PC-3 (cell line): ENCODE measurements around the gene GRIA1. TPM values are rescaled to one million over a fixed set of nuclear protein-coding genes. Genes with fewer than 3 reads are reported as not detected.

Experiments used
- ATAC-seq: fragments of 200-7000 bp; cut with Tn5 transposase; 2 replicates; pipeline ENCODE4 v1.9.1; 2020; ENCODE audit warnings: mild to moderate bottlenecking, moderate library complexity
- BruUV-seq: library from RNA; stranded (reverse); fragments of 400-500 nt; replicated peaks from 2 replicates; lab custom pipeline; 2021; lab: Mats Ljungman, UMichigan
- CTCF ChIA-PET: fragments of 300-600 bp; sonication (Branson Sonifier 250); formaldehyde crosslinking; loops from one replicate; lab custom pipeline; 2022; ENCODE audit warnings: antibody characterized with exemption; lab: Charles Lee
- POLR2A ChIA-PET: fragments of 300-600 bp; sonication (Branson Sonifier 250); formaldehyde crosslinking; loops from one replicate; lab custom pipeline; 2022; ENCODE audit warnings: antibody characterized with exemption; ENCODE audit not compliant: unreplicated experiment; lab: Charles Lee
- DNase-seq: peaks from one replicate; pipeline ENCODE4 v3.0.0-alpha.2; 2015
- H2AFZ ChIP-seq: fragments of 300-600 bp; sonication (generic); 2 replicates; pipeline ENCODE4 v1.6.0; 2016; ENCODE audit warnings: antibody characterized with exemption, low read length
- H3F3A ChIP-seq: fragments of 300-600 bp; sonication (generic); one replicate; pipeline ENCODE4 v1.6.0; 2017; ENCODE audit warnings: antibody characterized with exemption, low read length, control low read depth, mild to moderate bottlenecking; ENCODE audit not compliant: unreplicated experiment
- H3K27ac ChIP-seq: fragments of 300-600 bp; sonication (generic); 2 replicates; pipeline ENCODE4 v1.5.1; 2016; ENCODE audit warnings: mild to moderate bottlenecking, low read length
- H3K27me3 ChIP-seq: fragments of 300-600 bp; sonication (generic); 2 replicates; pipeline ENCODE4 v1.6.1; 2016; ENCODE audit warnings: low read length, mixed read lengths
- H3K36me3 ChIP-seq: fragments of 300-600 bp; sonication (generic); 2 replicates; pipeline ENCODE4 v1.6.1; 2016; ENCODE audit warnings: low read depth, mixed run types, low read length, mixed read lengths
- H3K4me1 ChIP-seq: fragments of 300-600 bp; sonication (generic); 2 replicates; pipeline ENCODE4 v1.5.1; 2016; ENCODE audit warnings: low read length; ENCODE audit not compliant: insufficient read depth
- H3K4me2 ChIP-seq: fragments of 300-600 bp; sonication (generic); 2 replicates; pipeline ENCODE4 v1.6.0; 2016; ENCODE audit warnings: low read length
- H3K4me3 ChIP-seq: fragments of 300-600 bp; sonication (generic); 2 replicates; pipeline ENCODE4 v1.5.1; 2016; ENCODE audit warnings: mild to moderate bottlenecking, low read length, mixed read lengths
- H3K79me2 ChIP-seq: fragments of 300-600 bp; sonication (generic); 2 replicates; pipeline ENCODE4 v1.6.1; 2017; ENCODE audit warnings: low read length, mixed read lengths
- H3K9ac ChIP-seq: fragments of 300-600 bp; sonication (generic); 2 replicates; pipeline ENCODE4 v1.6.0; 2016; ENCODE audit warnings: mild to moderate bottlenecking, low read length
- H3K9me2 ChIP-seq: fragments of 300-600 bp; sonication (generic); replicated peaks from 2 replicates; pipeline ENCODE4 v1.6.1; 2016; ENCODE audit warnings: mixed run types, low read length, mixed read lengths
- H3K9me3 ChIP-seq: fragments of 300-600 bp; sonication (generic); 2 replicates; pipeline ENCODE4 v1.6.1; 2016; ENCODE audit warnings: low read length, mixed read lengths
- H4K20me1 ChIP-seq: fragments of 300-600 bp; sonication (generic); 2 replicates; pipeline ENCODE4 v1.6.1; 2016; ENCODE audit warnings: low read length, mixed read lengths
- CTCF ChIP-seq: fragments of 300-600 bp; sonication (generic); conservative IDR thresholded peaks from 2 replicates; pipeline ENCODE4 v1.5.1; 2017; ENCODE audit warnings: antibody characterized with exemption, low read depth, mild to moderate bottlenecking, low read length
- EZH2 ChIP-seq: fragments of 300-600 bp; sonication (generic); IDR thresholded peaks from one replicate; pipeline ENCODE4 v1.6.1; 2017; ENCODE audit warnings: antibody characterized with exemption, mild to moderate bottlenecking, low read length; ENCODE audit not compliant: unreplicated experiment
- EZH2phosphoT487 ChIP-seq: fragments of 300-600 bp; sonication (generic); IDR thresholded peaks from 2 replicates; pipeline ENCODE4 v1.6.1; 2018; ENCODE audit warnings: mild to moderate bottlenecking, antibody characterized with exemption, low read length, borderline replicate concordance
- intact Hi-C: fragments of 100-400 bp; cut with micrococcal nuclease; formaldehyde crosslinking; loops from 2 replicates; pipeline ENCODE4 v1.9.0; 2023
- total RNA-seq: library from RNA; depleted of rRNA; stranded (reverse); fragments of >200 nt; gene quantifications from 2 replicates; pipeline ENCODE4 v1.2.3, GENCODE V29; 2014

The GRIA1 gene
- total RNA-seq, 1 experiment from 2014 or later: not detected

GRCh38 chr5:153508700-153509099, 18.2 kb downstream of the GRIA1 start:
- TF ChIP-seq EZH2phosphoT487 (no peak), CTCF (no peak), EZH2 (no peak)
- Histone ChIP-seq H3F3A (no peaks in the 10 kb centered on the region), H2AFZ (no peak overlapping the region), H4K20me1 (no peaks in the 10 kb centered on the region), H3K9ac (no peak overlapping the region), H3K9me2 (no peaks in the 10 kb centered on the region), H3K4me1 (no peaks in the 10 kb centered on the region), H3K9me3 (no peaks in the 10 kb centered on the region), H3K4me2 (no peak overlapping the region), H3K79me2 (no peaks in the 10 kb centered on the region), H3K27me3 (0 out of 2 replicates have a peak, but pooled peaks cover 3% of the 10 kb centered on the region), H3K36me3 (no peaks in the 10 kb centered on the region), H3K27ac (no peak overlapping the region), H3K4me3 (no peak overlapping the region)
- ATAC-seq (no peak), DNase-seq (no peak)
- no TSS peak for BruUV-seq
- ChIA-PET POLR2A (no interaction called here), CTCF (no interaction called here)
- intact Hi-C loops: no loop called here

DNA sequence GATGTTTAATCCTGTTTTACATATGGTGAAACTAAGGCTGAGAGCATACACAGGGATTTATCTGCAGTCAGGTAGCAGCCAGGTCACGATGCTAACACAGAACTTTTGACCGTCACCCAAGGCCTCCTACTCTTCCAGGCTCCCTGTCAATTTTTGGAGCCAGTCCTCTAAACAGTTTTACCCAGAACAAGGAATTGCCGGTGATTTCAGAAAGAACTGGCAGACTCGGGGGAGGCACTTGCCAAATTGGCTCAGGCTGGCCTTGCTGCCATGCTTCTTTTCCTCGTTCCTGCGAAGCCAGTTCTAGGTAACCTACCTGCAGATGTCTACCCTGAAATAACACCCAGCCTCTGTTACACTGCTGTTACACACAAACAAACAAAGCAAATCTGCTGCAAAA, 21.2 kb downstream of the GRIA1 start:
- H2AFZ ChIP-seq: no peak overlapping the region
- DNase-seq (no peak), ATAC-seq (no peak)
- H3K9me2 ChIP-seq: no peaks in the 10 kb centered on the region
- H3K36me3 ChIP-seq: no peaks in the 10 kb centered on the region
- CTCF ChIA-PET: no interaction called here
- H3K9me3 ChIP-seq: peaks cover 8% of the 10 kb centered on the region; the same call in 1 of the 2 replicates
- POLR2A ChIA-PET: no interaction called here
- H3F3A ChIP-seq: no peaks in the 10 kb centered on the region
- no TSS peak for BruUV-seq
- no peak overlapping the region for H3K4me2 ChIP-seq
- H3K4me3 ChIP-seq: no peak overlapping the region
- no peaks in the 10 kb centered on the region for H3K79me2 ChIP-seq
- H4K20me1 ChIP-seq: no peaks in the 10 kb centered on the region
- intact Hi-C loops: no loop called here
- no peak overlapping the region for H3K9ac ChIP-seq
- no peak overlapping the region for H3K27ac ChIP-seq
- H3K4me1 ChIP-seq: no peaks in the 10 kb centered on the region
- TF ChIP-seq EZH2phosphoT487: no peak
- TF ChIP-seq EZH2: no peak
- no peak for TF ChIP-seq CTCF
- 0 out of 2 replicates have a peak, but pooled peaks cover 3% of the 10 kb centered on the region for H3K27me3 ChIP-seq

DNA sequence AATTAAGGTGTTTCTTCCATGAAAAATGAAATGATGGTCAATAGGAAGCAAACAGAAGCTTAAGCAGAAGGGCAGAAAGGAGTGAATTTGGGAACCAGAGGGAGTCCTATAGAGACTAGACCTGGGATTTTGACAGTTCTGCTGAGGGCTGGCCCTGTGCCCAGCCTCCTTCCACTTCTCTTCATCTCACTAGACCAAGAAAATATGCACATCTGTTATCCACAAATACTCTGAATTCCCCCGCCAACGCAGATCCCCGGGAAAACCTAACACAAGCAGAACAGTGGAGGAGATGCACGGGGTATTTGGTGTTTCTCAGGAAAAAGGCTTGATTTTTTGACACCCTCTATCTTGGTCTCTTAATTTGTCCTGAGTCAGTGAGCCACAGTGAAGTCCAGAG, 22.7 kb downstream of the GRIA1 start:
- ChIA-PET CTCF (no interaction called here), POLR2A (no interaction called here)
- Histone ChIP-seq H3K9ac (no peak overlapping the region), H3K27me3 (0 out of 2 replicates have a peak, but pooled peaks cover 3% of the 10 kb centered on the region), H3K9me3 (peaks cover 8% of the 10 kb centered on the region; the same call in 1 of the 2 replicates), H3K4me2 (no peak overlapping the region), H3K4me1 (no peaks in the 10 kb centered on the region), H3K79me2 (no peaks in the 10 kb centered on the region), H3K9me2 (no peaks in the 10 kb centered on the region), H3K27ac (no peak overlapping the region), H3K4me3 (no peak overlapping the region), H2AFZ (no peak overlapping the region), H3F3A (no peaks in the 10 kb centered on the region), H4K20me1 (no peaks in the 10 kb centered on the region), H3K36me3 (no peaks in the 10 kb centered on the region)
- ATAC-seq (no peak), DNase-seq (no peak)
- TF ChIP-seq CTCF: no peak
- TF ChIP-seq EZH2phosphoT487: no peak
- no peak for TF ChIP-seq EZH2
- intact Hi-C loops: no loop called here
- BruUV-seq: no TSS peak
